ENCODE results near the gene GATAD2A.

GATAD2A gene

GRCh38 chr19:19532806-19533701 lies 127.6 kb downstream of the GATAD2A start:
- DNase-seq (ENCODE audit: low read depth) = no peak

- DNase-seq (ENCODE audit: low read depth) = no peak
Measured at GRCh38 chr19:19533841-19534240, 128.4 kb downstream of the GATAD2A start.

GRCh38 chr19:19534556-19535265 lies 129.2 kb downstream of the GATAD2A start:
- DNase-seq (ENCODE audit: low read depth) = no peak

- no peak for DNase-seq (ENCODE audit: low read depth)
Measured at GRCh38 chr19:19535311-19536191, 130.1 kb downstream of the GATAD2A start.

- DNase-seq (ENCODE audit: low read depth) = no peak
Measured at GRCh38 chr19:19537075-19538048, 131.9 kb downstream of the GATAD2A start.

- DNase-seq (ENCODE audit: low read depth) = peak; percentile 34
Measured at GRCh38 chr19:19538061-19538784, 132.7 kb downstream of the GATAD2A start, which contains the start of gene CILP2. TSS of gene CILP2 (plus strand) at chr19:19538265. CDS start at chr19:19538350, 85 bp downstream.

- DNase-seq (ENCODE audit: low read depth) = no peak
Measured at GRCh38 chr19:19538785-19539166, 133.3 kb downstream of the GATAD2A start.

GRCh38 chr19:19539698-19540063 lies 134.2 kb downstream of the GATAD2A start:
- DNase-seq (ENCODE audit: low read depth) = no peak

- peak; percentile 44 for DNase-seq (ENCODE audit: low read depth)
Measured at GRCh38 chr19:19540064-19540714, 134.7 kb downstream of the GATAD2A start.

GRCh38 chr19:19540715-19541515 lies 135.4 kb downstream of the GATAD2A start:
- peak; percentile 67 for DNase-seq (ENCODE audit: low read depth)

GRCh38 chr19:19541616-19542015 lies 136.1 kb downstream of the GATAD2A start:
- DNase-seq (ENCODE audit: low read depth) = no peak

GRCh38 chr19:19542507-19542906 lies 137.0 kb downstream of the GATAD2A start:
- DNase-seq (ENCODE audit: low read depth) = no peak

- no peak for DNase-seq (ENCODE audit: low read depth)
Measured at GRCh38 chr19:19543101-19543500, 137.6 kb downstream of the GATAD2A start.

GRCh38 chr19:19543640-19544039 lies 138.2 kb downstream of the GATAD2A start:
- no peak for DNase-seq (ENCODE audit: low read depth)

GRCh38 chr19:19544257-19544953 lies 138.9 kb downstream of the GATAD2A start:
- no peak for DNase-seq (ENCODE audit: low read depth)

GRCh38 chr19:19544954-19545591 lies 139.6 kb downstream of the GATAD2A start:
- DNase-seq (ENCODE audit: low read depth) = no peak

GRCh38 chr19:19545707-19546106 lies 140.2 kb downstream of the GATAD2A start:
- no peak for DNase-seq (ENCODE audit: low read depth)

- DNase-seq (ENCODE audit: low read depth) = no peak
Measured at GRCh38 chr19:19546751-19547162, 141.3 kb downstream of the GATAD2A start.
